RWPE2 (cell line): Measurements from ENCODE around the gene DNAJB6.
A peak's percentile ranks its signal among the peaks of the same experiment; 100 is the strongest.

ENCODE experiments used
- ATAC-seq: fragments of 200-7000 bp; cut with Tn5 transposase; 3 replicates; pipeline ENCODE4 v1.9.1; 2021; ENCODE audit warnings: low read depth
- DNase-seq: peaks from one replicate; pipeline ENCODE4 v3.0.0-alpha.2; 2020; ENCODE audit warnings: low spot score
- H3K27ac ChIP-seq: fragments of 450-650 bp; 2 replicates; pipeline ENCODE4 v1.5.1; 2017; ENCODE audit warnings: mild to moderate bottlenecking; ENCODE audit not compliant: poor library complexity, severe bottlenecking
- H3K27me3 ChIP-seq: fragments of 250-450 bp; sonication (Bioruptor Pico); 2 replicates; pipeline ENCODE4 v1.5.1; 2021; ENCODE audit warnings: mild to moderate bottlenecking, moderate library complexity; ENCODE audit not compliant: insufficient read depth, poor library complexity, severe bottlenecking
- H3K36me3 ChIP-seq: fragments of 250-450 bp; sonication (Bioruptor Pico); 2 replicates; pipeline ENCODE4 v1.5.1; 2020; ENCODE audit warnings: low read depth, mild to moderate bottlenecking, moderate library complexity
- H3K4me1 ChIP-seq: fragments of 250-450 bp; sonication (Bioruptor Pico); 2 replicates; pipeline ENCODE4 v1.5.1; 2021; ENCODE audit warnings: mild to moderate bottlenecking, moderate library complexity; ENCODE audit not compliant: insufficient read depth, poor library complexity, severe bottlenecking
- H3K4me3 ChIP-seq: fragments of 250-450 bp; sonication (Bioruptor Pico); 2 replicates; pipeline ENCODE4 v1.5.1; 2021; ENCODE audit warnings: mild to moderate bottlenecking, moderate library complexity; ENCODE audit not compliant: severe bottlenecking
- H3K9me3 ChIP-seq: fragments of 250-450 bp; sonication (Bioruptor Pico); 2 replicates; pipeline ENCODE4 v1.5.1; 2021; ENCODE audit warnings: mild to moderate bottlenecking, moderate library complexity; ENCODE audit not compliant: severe bottlenecking
- CTCF ChIP-seq: fragments of 450-650 bp; IDR thresholded peaks from one replicate; pipeline ENCODE4 v1.5.1; 2017; ENCODE audit warnings: mild to moderate bottlenecking, moderate library complexity; ENCODE audit not compliant: poor library complexity, severe bottlenecking

Gene DNAJB6

DNA sequence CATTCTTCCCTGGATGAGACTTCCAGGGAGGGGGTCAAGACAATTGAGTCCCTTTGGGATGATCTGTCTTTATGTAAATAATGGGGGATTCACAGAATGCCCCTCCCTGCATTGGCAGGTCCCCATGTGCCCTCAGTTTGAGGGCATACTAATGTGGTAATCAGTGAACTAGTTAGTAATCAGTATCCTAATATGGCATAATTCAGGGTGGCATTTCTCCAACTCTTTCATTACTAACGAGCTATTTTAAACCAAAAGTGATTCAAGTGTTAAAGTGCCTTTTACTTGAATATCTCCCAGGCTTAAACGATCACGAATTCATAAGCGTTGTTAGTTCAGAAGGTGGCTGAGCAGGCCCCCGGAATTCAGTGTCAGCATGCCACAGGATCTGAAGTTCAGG, 1.6 kb upstream of the DNAJB6 start:
- no peak overlapping the region for H3K27ac ChIP-seq
- no peaks in the 10 kb centered on the region for H3K27me3 ChIP-seq
- peaks cover 11% of the 10 kb centered on the region for H3K4me1 ChIP-seq
- H3K4me3 ChIP-seq, result no peak overlapping the region
- no peaks in the 10 kb centered on the region for H3K9me3 ChIP-seq
- TF ChIP-seq CTCF, result no peak
- ATAC-seq (no peak), DNase-seq (no peak)
- H3K36me3 ChIP-seq, result peaks cover 24% of the 10 kb centered on the region

DNA sequence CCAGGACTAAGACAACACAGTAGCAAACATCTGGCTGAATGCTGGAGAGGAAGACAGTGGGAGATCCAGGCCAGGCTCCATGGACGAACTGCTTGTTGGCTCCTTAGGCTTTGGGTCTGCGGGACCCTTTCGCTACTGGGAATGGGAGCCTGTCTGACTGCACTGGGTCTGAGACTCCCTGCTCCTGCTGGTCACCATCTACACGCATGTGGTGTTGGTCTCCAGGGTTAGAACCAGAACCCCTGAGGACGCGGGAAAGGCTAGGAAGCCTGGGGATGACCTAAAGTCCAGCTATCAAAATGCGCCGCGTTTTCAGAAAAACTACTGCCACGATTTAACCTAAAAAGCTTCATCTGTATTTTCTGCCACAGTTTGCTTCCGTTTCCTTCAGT, 817 bp upstream of the DNAJB6 start:
- Histone ChIP-seq H3K36me3 (peaks cover 29% of the 10 kb centered on the region), H3K9me3 (no peaks in the 10 kb centered on the region), H3K4me1 (peaks cover 12% of the 10 kb centered on the region), H3K4me3 (peak overlapping the region; percentile 60), H3K27ac (peak overlapping the region; percentile 85), H3K27me3 (no peaks in the 10 kb centered on the region)
- DNase-seq, result no peak
- no peak for ATAC-seq
- TF ChIP-seq CTCF, result no peak

DNA sequence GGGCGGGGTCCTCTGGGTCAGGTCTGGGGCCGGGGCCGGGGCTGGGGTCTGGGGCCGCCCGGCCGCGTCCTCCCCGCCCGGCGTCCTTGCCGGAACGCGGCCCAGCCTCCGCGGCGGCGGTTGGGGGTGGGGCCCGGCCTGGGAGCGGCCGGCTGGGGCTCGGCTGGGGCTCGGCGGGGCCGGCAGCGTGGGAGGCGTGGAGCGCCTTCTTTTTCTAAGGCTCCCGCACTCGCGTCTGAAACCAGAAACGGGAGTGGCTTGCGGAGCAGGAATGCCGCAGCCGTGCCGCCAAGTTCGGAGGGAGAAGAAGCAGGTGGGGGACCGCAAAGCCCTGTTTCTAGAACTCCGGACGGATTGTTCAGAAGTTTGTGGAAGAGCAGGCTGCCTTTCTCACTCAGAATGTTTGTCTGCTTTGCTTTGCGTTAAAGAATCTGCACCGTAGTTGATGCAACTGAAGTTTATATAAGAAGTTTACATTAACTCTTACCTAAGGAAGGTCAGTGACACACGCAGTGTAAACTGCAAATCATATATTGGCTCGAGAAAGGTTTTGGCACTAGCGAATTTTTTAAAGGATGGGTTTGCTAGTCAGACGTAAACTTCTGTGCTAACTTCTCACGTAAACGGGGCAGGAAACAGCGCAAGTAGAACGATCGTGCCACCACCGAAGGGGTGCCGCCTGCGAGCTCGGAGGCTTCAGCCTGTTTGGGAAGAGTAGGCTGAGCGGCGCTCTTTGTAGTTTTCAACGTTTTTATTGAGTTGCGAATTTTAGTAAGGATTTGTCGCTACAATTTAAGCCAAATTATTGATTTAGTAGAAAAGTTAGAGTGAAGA, 729 bp downstream of the DNAJB6 start:
- no peak for DNase-seq
- Histone ChIP-seq H3K4me1 (peaks cover 12% of the 10 kb centered on the region), H3K9me3 (no peaks in the 10 kb centered on the region), H3K4me3 (peak overlapping the region; percentile 60), H3K27ac (peak overlapping the region; percentile 85), H3K36me3 (peaks cover 29% of the 10 kb centered on the region), H3K27me3 (no peaks in the 10 kb centered on the region)
- TF ChIP-seq CTCF, result no peak
- ATAC-seq, result peak; percentile 66

DNA sequence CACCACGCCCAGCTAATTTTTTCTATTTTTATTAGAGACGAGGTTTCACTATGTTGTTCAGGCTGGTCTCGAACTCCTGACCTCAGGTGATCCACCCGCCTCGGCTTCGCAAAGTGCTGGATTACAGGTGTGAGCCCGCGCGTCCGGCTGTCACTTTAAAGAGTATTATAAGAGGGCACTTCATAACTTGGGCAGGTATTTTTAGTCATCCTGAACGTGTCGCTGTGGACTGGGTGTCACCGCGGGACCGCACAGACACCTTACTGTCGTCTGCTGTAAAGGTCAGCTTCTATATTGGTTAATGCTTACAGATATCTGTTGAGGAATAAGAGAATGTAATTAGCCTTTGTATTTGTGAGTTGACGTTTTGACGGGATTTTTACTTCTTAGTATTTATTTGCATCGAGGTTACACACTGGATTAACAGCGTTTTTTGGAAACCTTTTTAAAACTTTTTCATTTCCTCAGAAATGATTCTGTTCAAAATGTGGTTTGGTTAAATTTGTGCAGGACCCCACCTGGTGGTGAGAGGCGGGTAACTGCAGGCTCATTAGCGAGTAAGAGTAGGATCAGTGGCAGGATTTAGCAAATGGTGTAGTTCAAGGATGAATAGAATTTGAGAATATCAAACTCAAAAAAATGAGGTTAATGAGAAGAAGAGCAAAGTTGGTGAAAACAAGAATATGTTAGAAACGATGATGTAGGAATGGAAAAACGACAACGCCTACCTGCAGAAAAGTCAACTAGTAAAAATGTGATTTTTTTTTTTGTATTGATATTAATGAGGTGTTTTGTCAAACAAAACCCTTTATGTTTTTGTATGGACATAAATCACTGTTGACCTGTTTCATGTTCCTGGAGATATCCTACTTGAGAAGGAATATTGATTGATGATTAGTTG, 3.2 kb downstream of the DNAJB6 start:
- Histone ChIP-seq H3K36me3 (peaks cover 35% of the 10 kb centered on the region), H3K9me3 (no peaks in the 10 kb centered on the region), H3K27me3 (no peaks in the 10 kb centered on the region), H3K4me3 (no peak overlapping the region), H3K4me1 (peaks cover 12% of the 10 kb centered on the region), H3K27ac (peak overlapping the region; percentile 85)
- DNase-seq (no peak), ATAC-seq (no peak)
- peak; percentile 94 for TF ChIP-seq CTCF
